Purkinje cell (primary cell): ENCODE data around the gene CLEC10A. TPM values are rescaled to one million over a fixed set of nuclear protein-coding genes. Genes with fewer than 3 reads are reported as not detected.

Source experiments
- polyA plus RNA-seq: library from polyadenylated mRNA; unstranded; fragments of >200 nt; fragmentation: Nextera tagmentation; gene quantifications from 2 replicates; pipeline ENCODE4 v1.2.1, GENCODE V29; 2014

The CLEC10A gene, protein sequence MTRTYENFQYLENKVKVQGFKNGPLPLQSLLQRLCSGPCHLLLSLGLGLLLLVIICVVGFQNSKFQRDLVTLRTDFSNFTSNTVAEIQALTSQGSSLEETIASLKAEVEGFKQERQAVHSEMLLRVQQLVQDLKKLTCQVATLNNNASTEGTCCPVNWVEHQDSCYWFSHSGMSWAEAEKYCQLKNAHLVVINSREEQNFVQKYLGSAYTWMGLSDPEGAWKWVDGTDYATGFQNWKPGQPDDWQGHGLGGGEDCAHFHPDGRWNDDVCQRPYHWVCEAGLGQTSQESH
- not detected in 2 replicates for polyA plus RNA-seq

DNA sequence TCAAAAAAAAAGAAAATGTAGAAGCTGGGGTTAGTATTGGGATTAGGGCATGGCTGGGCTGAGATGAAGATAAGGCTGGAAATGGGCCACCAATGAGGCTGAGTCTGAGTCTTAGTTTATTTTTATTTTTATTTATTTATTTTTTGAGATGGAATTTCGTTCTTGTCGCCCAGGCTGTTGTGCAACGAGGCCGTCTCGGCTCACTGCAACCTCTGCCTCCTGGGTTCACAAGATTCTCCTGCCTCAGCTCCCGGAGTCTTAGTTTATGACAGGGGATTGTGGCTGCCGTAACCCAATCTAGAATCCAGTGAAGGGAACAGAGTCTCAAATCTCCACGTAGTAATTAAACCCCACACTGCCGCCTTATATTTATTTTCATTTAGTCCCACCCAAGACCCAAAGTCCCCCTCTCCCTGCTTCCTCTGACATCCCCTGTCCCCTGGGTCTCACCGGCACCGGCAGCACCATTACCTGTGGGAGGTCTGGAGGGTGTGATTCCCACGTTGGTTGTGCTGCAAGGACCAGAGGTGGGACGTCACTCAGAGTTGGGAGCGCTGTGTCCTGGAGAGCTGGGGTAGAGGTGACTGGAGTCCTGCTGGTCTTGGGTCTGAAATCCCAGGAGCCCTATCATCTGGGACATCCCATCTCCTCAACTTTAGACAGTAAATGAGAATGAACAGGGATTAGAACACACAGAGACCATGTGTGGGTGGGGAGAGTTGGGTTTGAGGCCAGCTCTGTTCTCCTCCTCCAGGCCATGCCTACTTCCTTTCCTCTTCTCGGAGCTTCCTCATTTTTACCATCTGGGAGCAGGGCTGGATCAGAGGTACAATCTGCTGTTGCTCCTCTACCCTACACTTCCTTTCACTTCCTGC is at the start of gene CLEC10A:
Gene CLEC10A, minus strand, starts transcription at position 671 of the 875 bp plus-strand sequence. CDS start 1,439 bp downstream, outside the sequence.

DNA sequence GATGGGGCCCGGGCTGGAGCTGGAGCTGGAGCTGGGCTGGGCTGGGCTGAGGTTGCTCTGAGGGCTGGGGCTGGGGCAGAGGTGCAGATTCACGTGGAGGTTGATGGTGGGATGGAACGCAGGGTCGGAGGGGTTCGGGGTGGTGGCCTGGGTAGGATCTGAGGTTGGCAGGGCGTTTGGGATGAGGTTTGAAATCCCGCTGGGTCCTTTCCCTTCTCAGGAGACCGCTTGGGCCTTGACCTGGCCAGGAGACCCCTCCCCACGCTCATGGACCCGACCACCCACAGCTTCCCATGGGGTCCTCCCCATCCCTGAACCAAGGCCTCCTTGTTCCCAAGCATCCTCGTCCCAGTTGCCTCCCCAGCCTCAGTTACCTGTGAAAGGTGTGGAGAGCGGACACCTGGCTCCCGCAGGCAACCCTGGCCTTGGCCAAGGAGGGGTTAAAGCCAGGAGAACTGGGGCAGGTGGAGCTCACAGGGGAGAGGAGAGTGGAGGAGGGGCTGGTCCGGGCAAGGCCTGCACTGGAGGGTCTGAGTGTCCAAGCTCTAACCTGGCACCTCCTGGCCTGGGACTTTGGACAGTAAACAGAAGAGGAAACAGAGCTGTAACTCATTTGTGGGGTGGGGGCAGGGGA is 34.3 kb upstream of the CLEC10A start, which contains the start of gene ASGR2:
Gene ASGR2, minus strand, starts transcription at position 582 of the 634 bp plus-strand sequence. CDS start 582 bp downstream, outside the sequence.

DNA sequence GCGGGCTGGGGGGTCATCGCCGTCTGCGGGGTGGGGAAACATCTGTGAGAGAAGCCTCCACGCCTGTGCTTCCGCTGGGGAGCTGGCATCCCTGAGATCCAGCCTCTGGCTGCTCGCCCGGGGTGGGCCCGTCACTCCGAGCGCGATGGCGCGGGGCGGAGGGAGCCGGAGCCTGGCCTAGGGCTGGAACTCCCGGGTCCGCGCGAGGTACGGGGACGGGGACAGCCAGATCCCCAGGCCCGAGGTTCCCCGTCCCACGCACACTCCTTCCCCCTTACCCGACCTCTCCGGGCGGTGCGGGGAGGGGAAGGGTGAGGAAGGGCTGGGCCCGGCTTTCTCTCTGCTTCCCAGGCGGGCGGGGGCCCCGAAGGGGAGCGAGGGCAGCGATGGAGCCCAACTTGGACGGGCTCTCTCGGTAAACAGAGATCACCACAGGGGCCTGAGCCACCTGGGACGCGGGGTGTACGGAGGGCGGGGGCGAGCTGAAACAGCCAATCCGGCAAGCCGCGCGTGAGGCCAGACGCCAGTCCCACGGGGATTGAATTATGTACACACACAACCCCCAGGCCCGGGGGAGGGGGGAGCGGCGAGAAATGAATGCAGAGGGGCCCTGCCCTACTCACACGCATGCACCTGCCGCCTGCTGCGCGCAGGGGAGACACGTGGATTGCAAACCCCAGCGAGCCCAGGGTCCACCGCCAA is 36.4 kb downstream of the CLEC10A start, which contains the start of gene SLC16A11:
Gene SLC16A11, minus strand, starts transcription at position 596 of the 702 bp plus-strand sequence. Its CDS starts 579 bp downstream, at position 17.

DNA sequence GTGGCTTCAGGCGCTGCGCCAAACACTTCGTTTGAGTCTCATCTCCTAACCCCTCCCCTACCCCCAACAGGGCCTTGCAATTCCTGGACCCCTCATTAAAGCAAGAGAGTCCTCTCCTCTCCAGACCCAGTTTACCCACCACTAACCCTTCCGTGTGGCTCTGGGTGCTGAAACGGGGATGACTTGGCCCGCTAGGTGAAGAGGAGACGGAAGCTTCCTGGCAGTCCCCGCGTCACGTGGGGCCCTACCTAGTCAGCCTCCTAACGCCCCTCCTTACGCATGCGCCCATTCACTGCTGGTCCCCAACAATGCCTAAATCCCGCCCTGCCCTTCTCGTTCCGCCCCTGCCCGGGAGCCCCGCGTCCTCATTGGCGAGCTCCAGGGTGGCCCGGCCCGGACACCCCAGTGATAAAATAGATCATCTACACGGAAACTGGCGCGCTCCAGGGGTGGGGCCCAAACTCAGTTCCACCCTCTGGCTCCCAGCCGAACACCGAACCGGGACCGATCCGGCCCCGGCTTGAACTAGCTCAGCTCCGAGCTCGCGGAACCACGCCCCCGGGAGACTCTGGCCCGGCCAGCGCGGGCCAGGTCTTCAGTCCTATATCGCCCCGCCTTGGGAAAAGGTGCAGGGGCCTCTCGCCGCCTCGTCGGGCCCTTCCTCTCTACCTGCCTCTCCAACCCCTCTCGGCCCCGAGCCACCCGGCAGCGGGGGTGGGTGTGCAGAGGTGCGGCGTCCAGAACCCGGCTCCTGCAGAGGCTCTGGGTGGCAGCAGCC is 44.3 kb downstream of the CLEC10A start, which contains the start of gene SLC16A13:
Gene SLC16A13, plus strand, starts transcription at position 425 of the 778 bp plus-strand sequence. CDS start 368 bp downstream, outside the sequence.

Other genes starting within 250 kb of the CLEC10A start
- not detected in 2 replicates for gene TEKT1, start 248.5 kb downstream of the CLEC10A start, polyA plus RNA-seq
- 0.82 and 1.0 TPM in 2 replicates for gene ALOX12, start 84.2 kb downstream of the CLEC10A start, polyA plus RNA-seq
- 1,120 and 1,190 TPM in 2 replicates for gene RNASEK, start 67.6 kb downstream of the CLEC10A start, polyA plus RNA-seq
- gene BCL6B, start 57.2 kb downstream of the CLEC10A start, polyA plus RNA-seq: not detected in 2 replicates
- not detected in 2 replicates for gene SLC16A13, start 44.2 kb downstream of the CLEC10A start, polyA plus RNA-seq
- not detected in 2 replicates for gene SLC16A11, start 36.2 kb downstream of the CLEC10A start, polyA plus RNA-seq
- gene ASGR2, start 34.6 kb upstream of the CLEC10A start, polyA plus RNA-seq: 0.57 and 4.5 TPM in 2 replicates
- gene ASGR1, start 99.1 kb upstream of the CLEC10A start, polyA plus RNA-seq: 1.7 and 5.0 TPM in 2 replicates
- 1.7 and 3.0 TPM in 2 replicates for gene DLG4, start 139.6 kb upstream of the CLEC10A start, polyA plus RNA-seq
- 50.1 and 52.5 TPM in 2 replicates for gene ACADVL, start 139.7 kb upstream of the CLEC10A start, polyA plus RNA-seq
- 0.91 and 1.8 TPM in 2 replicates for gene DVL2, start 154.3 kb upstream of the CLEC10A start, polyA plus RNA-seq
- 8.9 and 12.1 TPM in 2 replicates for gene PHF23, start 159.2 kb upstream of the CLEC10A start, polyA plus RNA-seq
- gene GABARAP, start 162.2 kb upstream of the CLEC10A start, polyA plus RNA-seq: 235 and 613 TPM in 2 replicates
- gene CTDNEP1, start 171.5 kb upstream of the CLEC10A start, polyA plus RNA-seq: 9.3 and 15.5 TPM in 2 replicates
- gene ELP5, start 172.0 kb upstream of the CLEC10A start, polyA plus RNA-seq: 15.8 and 16.6 TPM in 2 replicates
- gene CLDN7, start 182.2 kb upstream of the CLEC10A start, polyA plus RNA-seq: not detected in 2 replicates
- gene SLC2A4, start 201.5 kb upstream of the CLEC10A start, polyA plus RNA-seq: not detected in 2 replicates
- not detected in 2 replicates for gene YBX2, start 214.4 kb upstream of the CLEC10A start, polyA plus RNA-seq
- 41.6 and 47.0 TPM in 2 replicates for gene EIF5A, start 227.4 kb upstream of the CLEC10A start, polyA plus RNA-seq
- gene GPS2, start 235.1 kb upstream of the CLEC10A start, polyA plus RNA-seq: 42.5 and 54.6 TPM in 2 replicates
- gene NEURL4, start 249.1 kb upstream of the CLEC10A start, polyA plus RNA-seq: 0.34 TPM in 1 of 2 replicates, not detected in the other